ENCODE measurements around the gene RBL2.
"Not testable (repeated sequence)": the region's sequence is repeated elsewhere in the genome, so short reads cannot be mapped to it uniquely, and the experiment has no call there.

Gene RBL2

GRCh38 chr16:53511403-53512280 lies 77.4 kb downstream of the RBL2 start:
- H3K27ac ChIP-seq (ENCODE audit: low read depth, low read length) = no peak overlapping the region
- H3K9ac ChIP-seq (ENCODE audit: low read length) = no peak overlapping the region
- H3K27me3 ChIP-seq (ENCODE audit: control insufficient read depth, insufficient read depth, low read length) = peaks cover 2% of the 10 kb centered on the region
- H3K4me3 ChIP-seq (ENCODE audit: low read length) = no peak overlapping the region
- peaks cover 2% of the 10 kb centered on the region for H3K4me1 ChIP-seq (ENCODE audit: control insufficient read depth, insufficient read depth, low read length)
- no peaks in the 10 kb centered on the region for H3K36me3 ChIP-seq (ENCODE audit: control insufficient read depth, insufficient read depth, low read length)

DNA sequence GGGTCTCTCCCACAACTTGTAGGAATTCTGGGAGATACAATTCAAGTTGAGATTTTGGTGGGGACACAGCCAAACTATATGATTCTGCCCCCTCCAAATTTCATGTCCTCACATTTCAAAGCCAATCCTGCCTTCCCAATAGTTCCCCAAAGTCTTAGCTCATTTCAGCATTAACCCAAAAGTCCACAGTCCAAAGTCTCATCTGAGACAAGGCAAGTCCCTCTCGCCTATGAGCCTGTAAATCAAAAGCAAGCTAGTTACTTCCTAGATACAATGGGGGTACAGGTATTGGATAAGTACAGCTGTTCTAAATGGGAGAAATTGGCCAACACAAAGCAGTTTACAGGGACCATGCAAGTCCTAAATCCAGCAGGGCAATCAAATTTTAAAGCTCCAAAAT lies 78.5 kb downstream of the RBL2 start:
- H3K27ac ChIP-seq (ENCODE audit: low read depth, low read length) = not testable (repeated sequence)

GRCh38 chr16:53515259-53515658 lies 81.0 kb downstream of the RBL2 start:
- Histone ChIP-seq H3K9ac (ENCODE audit: low read length) (no peak overlapping the region), H3K4me1 (ENCODE audit: control insufficient read depth, insufficient read depth, low read length) (peaks cover 1% of the 10 kb centered on the region), H3K27me3 (ENCODE audit: control insufficient read depth, insufficient read depth, low read length) (peaks cover 2% of the 10 kb centered on the region), H3K36me3 (ENCODE audit: control insufficient read depth, insufficient read depth, low read length) (no peaks in the 10 kb centered on the region), H3K27ac (ENCODE audit: low read depth, low read length) (no peak overlapping the region), H3K4me3 (ENCODE audit: low read length) (no peak overlapping the region)

More for the DNA sequence above, 78.5 kb downstream of the RBL2 start:
- H3K9ac ChIP-seq (ENCODE audit: low read length); H3K27me3 ChIP-seq (ENCODE audit: control insufficient read depth, insufficient read depth, low read length); H3K4me3 ChIP-seq (ENCODE audit: low read length); H3K36me3 ChIP-seq (ENCODE audit: control insufficient read depth, insufficient read depth, low read length); H3K4me1 ChIP-seq (ENCODE audit: control insufficient read depth, insufficient read depth, low read length): not testable (repeated sequence)

DNA sequence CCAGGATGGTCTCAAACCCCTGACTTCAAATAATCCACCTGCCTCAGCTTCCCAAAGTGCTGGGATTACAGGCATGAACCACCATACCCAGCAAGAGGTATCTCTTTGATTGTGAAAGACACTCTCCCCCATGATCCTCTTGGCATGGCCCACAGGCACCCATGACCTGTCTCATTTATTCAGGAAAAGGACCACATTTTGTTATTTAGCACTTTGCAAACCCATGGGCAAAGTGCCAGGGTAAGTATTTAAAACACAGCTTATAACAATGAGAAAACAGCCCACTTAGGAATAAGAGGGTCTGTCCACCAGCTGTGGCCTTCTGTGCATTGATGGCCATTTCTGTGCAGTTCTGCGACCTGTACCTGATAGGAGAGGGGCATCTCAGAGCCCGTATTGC lies 81.5 kb downstream of the RBL2 start:
- no peaks in the 10 kb centered on the region for H3K4me1 ChIP-seq (ENCODE audit: control insufficient read depth, insufficient read depth, low read length)
- no peak overlapping the region for H3K4me3 ChIP-seq (ENCODE audit: low read length)
- H3K36me3 ChIP-seq (ENCODE audit: control insufficient read depth, insufficient read depth, low read length) = no peaks in the 10 kb centered on the region
- H3K27me3 ChIP-seq (ENCODE audit: control insufficient read depth, insufficient read depth, low read length) = peaks cover 2% of the 10 kb centered on the region
- H3K27ac ChIP-seq (ENCODE audit: low read depth, low read length) = no peak overlapping the region
- H3K9ac ChIP-seq (ENCODE audit: low read length) = no peak overlapping the region

GRCh38 chr16:53517851-53518250 lies 83.6 kb downstream of the RBL2 start:
- H3K4me1 ChIP-seq (ENCODE audit: control insufficient read depth, insufficient read depth, low read length) = no peaks in the 10 kb centered on the region
- no peak overlapping the region for H3K9ac ChIP-seq (ENCODE audit: low read length)
- H3K36me3 ChIP-seq (ENCODE audit: control insufficient read depth, insufficient read depth, low read length) = no peaks in the 10 kb centered on the region
- H3K27me3 ChIP-seq (ENCODE audit: control insufficient read depth, insufficient read depth, low read length) = peaks cover 2% of the 10 kb centered on the region
- no peak overlapping the region for H3K27ac ChIP-seq (ENCODE audit: low read depth, low read length)
- H3K4me3 ChIP-seq (ENCODE audit: low read length) = no peak overlapping the region

- H3K27me3 ChIP-seq (ENCODE audit: control insufficient read depth, insufficient read depth, low read length) = peaks cover 2% of the 10 kb centered on the region
- no peaks in the 10 kb centered on the region for H3K36me3 ChIP-seq (ENCODE audit: control insufficient read depth, insufficient read depth, low read length)
- no peak overlapping the region for H3K4me3 ChIP-seq (ENCODE audit: low read length)
- no peaks in the 10 kb centered on the region for H3K4me1 ChIP-seq (ENCODE audit: control insufficient read depth, insufficient read depth, low read length)
- no peak overlapping the region for H3K27ac ChIP-seq (ENCODE audit: low read depth, low read length)
- H3K9ac ChIP-seq (ENCODE audit: low read length) = no peak overlapping the region
These were observed 84.5 kb downstream of the RBL2 start for GRCh38 chr16:53518550-53519416.

DNA sequence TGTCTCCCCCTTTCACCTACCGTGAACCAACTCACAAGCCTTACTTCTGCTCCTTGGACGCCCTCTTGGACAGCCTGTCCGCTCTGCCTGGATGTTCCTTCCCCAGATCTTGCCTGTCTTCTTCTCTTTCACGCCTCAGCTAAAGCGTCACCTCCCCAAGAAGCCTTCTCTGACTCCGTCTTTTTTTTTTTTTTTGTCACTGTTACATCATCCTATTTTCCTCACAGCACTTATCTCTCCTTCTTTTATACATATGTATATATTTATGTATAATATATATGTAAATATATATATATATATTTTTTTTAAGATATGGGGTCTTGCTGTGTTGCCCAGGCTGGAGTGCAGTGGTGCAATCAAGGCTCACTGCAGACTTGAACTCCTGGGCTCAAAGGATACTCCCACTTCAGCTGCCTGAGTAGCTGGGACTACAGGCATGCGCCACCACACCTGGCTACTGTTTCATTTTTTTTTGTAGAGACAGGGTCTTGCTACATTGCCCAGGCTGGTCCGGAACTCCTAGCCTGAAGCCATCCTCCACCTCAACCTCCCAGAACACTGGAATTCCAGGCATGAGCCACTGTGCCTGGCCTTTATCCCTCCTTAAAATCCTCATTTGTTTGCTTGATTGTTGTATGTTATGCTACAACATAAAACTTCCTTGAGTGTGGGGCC lies 85.3 kb downstream of the RBL2 start:
- Histone ChIP-seq H3K27ac (ENCODE audit: low read depth, low read length) (no peak overlapping the region), H3K4me1 (ENCODE audit: control insufficient read depth, insufficient read depth, low read length) (no peaks in the 10 kb centered on the region), H3K36me3 (ENCODE audit: control insufficient read depth, insufficient read depth, low read length) (no peaks in the 10 kb centered on the region), H3K27me3 (ENCODE audit: control insufficient read depth, insufficient read depth, low read length) (peaks cover 2% of the 10 kb centered on the region), H3K9ac (ENCODE audit: low read length) (no peak overlapping the region), H3K4me3 (ENCODE audit: low read length) (no peak overlapping the region)

DNA sequence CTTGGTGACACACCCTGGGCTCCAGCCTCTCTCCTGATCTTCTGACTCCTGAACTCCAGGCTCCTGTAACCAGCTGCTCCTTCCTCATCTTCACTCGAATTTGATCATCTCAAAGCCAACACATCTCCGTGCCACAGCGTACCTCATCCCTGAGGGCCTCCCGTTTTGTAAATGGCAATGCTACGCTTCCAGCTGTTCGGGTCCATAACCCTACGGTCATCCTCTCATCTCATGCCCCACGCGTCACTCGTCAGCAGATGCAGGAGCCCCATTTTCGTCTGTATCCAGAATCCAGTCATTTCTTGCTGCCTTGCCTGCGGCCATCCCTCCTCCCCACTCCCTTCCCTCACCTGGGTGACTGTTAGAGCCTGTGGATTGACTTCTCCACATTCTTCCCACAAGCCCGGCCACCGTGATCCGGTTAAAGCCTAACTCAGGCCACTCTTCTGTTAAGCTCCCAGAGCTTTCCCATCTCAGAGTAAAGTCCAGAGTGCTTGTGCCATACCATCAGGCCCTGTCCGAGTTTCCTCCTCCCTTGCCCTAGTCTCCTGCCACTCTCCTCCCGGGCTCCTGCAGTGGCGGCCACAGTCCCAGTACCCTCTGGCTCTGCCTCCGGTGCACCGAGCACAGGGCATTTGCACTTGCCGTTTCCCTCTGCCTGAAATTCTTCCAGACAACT lies 89.0 kb downstream of the RBL2 start:
- no peak overlapping the region for H3K9ac ChIP-seq (ENCODE audit: low read length)
- no peak overlapping the region for H3K4me3 ChIP-seq (ENCODE audit: low read length)
- no peaks in the 10 kb centered on the region for H3K27me3 ChIP-seq (ENCODE audit: control insufficient read depth, insufficient read depth, low read length)
- H3K27ac ChIP-seq (ENCODE audit: low read depth, low read length) = no peak overlapping the region
- H3K4me1 ChIP-seq (ENCODE audit: control insufficient read depth, insufficient read depth, low read length) = no peaks in the 10 kb centered on the region
- no peaks in the 10 kb centered on the region for H3K36me3 ChIP-seq (ENCODE audit: control insufficient read depth, insufficient read depth, low read length)

GRCh38 chr16:53523971-53524548 lies 89.8 kb downstream of the RBL2 start:
- Histone ChIP-seq H3K27ac (ENCODE audit: low read depth, low read length) (no peak overlapping the region), H3K27me3 (ENCODE audit: control insufficient read depth, insufficient read depth, low read length) (no peaks in the 10 kb centered on the region), H3K4me3 (ENCODE audit: low read length) (no peak overlapping the region), H3K9ac (ENCODE audit: low read length) (no peak overlapping the region), H3K4me1 (ENCODE audit: control insufficient read depth, insufficient read depth, low read length) (no peaks in the 10 kb centered on the region), H3K36me3 (ENCODE audit: control insufficient read depth, insufficient read depth, low read length) (no peaks in the 10 kb centered on the region)

GRCh38 chr16:53528797-53529196 lies 94.5 kb downstream of the RBL2 start:
- H3K27ac ChIP-seq (ENCODE audit: low read depth, low read length) = no peak overlapping the region
- no peak overlapping the region for H3K4me3 ChIP-seq (ENCODE audit: low read length)
- H3K36me3 ChIP-seq (ENCODE audit: control insufficient read depth, insufficient read depth, low read length) = no peaks in the 10 kb centered on the region
- H3K9ac ChIP-seq (ENCODE audit: low read length) = no peak overlapping the region
- no peaks in the 10 kb centered on the region for H3K4me1 ChIP-seq (ENCODE audit: control insufficient read depth, insufficient read depth, low read length)
- H3K27me3 ChIP-seq (ENCODE audit: control insufficient read depth, insufficient read depth, low read length) = no peaks in the 10 kb centered on the region

DNA sequence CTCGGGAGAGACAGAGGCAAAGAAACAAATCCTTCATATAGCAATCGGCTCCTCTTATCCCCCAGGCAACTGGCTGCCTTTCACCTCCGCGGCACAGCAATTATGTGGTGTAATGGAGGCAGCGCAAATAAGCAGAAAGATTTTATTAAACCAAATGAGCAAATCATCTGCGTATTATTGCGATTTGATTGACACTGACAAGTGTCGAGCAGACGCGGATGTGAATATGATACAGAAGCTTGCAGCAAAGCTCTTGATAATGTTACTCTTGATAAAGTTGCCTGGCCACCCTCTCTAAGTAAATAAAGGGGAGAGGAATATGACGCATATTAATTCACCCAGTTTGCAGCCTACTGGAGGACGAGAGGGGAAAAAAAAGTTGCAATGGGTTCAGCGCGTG lies 95.2 kb downstream of the RBL2 start:
- Histone ChIP-seq H3K9ac (ENCODE audit: low read length) (no peak overlapping the region), H3K27me3 (ENCODE audit: control insufficient read depth, insufficient read depth, low read length) (no peaks in the 10 kb centered on the region), H3K36me3 (ENCODE audit: control insufficient read depth, insufficient read depth, low read length) (no peaks in the 10 kb centered on the region), H3K4me3 (ENCODE audit: low read length) (no peak overlapping the region), H3K4me1 (ENCODE audit: control insufficient read depth, insufficient read depth, low read length) (no peaks in the 10 kb centered on the region), H3K27ac (ENCODE audit: low read depth, low read length) (no peak overlapping the region)

Data from rectal smooth muscle tissue (tissue), 1 donor.